H9 (cell line): ENCODE data around the gene PAFAH1B1. TPM values are rescaled to one million over a fixed set of nuclear protein-coding genes. Genes with fewer than 3 reads are reported as not detected.

Experiments used
- DNase-seq: peaks from one replicate; pipeline ENCODE4 v3.0.0-alpha.2; 2017
- H2AFZ ChIP-seq: one replicate; pipeline ENCODE4 v1.6.1; 2013; ENCODE audit warnings: mild to moderate bottlenecking, low read length, control low read depth, moderate library complexity
- H2AK5ac ChIP-seq: 2 replicates; pipeline ENCODE4 v1.6.1; 2013; ENCODE audit warnings: low read length, control low read depth, mixed read lengths; ENCODE audit not compliant: insufficient read length
- H2BK120ac ChIP-seq: one replicate; pipeline ENCODE4 v1.6.1; 2013; ENCODE audit warnings: low read depth, mild to moderate bottlenecking, low read length, control low read depth, inconsistent platforms; ENCODE audit not compliant: poor library complexity, severe bottlenecking
- H2BK12ac ChIP-seq: 2 replicates; pipeline ENCODE4 v1.6.1; 2013; ENCODE audit warnings: low read length, control low read depth, mixed read lengths, low read depth; ENCODE audit not compliant: insufficient read length
- H2BK15ac ChIP-seq: 2 replicates; pipeline ENCODE4 v1.6.1; 2013; ENCODE audit warnings: low read depth, low read length, control low read depth
- H2BK20ac ChIP-seq: one replicate; pipeline ENCODE4 v1.6.1; 2013; ENCODE audit warnings: low read depth, mild to moderate bottlenecking, low read length, control low read depth, inconsistent platforms; ENCODE audit not compliant: poor library complexity, severe bottlenecking
- H2BK5ac ChIP-seq: 2 replicates; pipeline ENCODE4 v1.6.1; 2013; ENCODE audit warnings: low read length, control low read depth, mixed read lengths; ENCODE audit not compliant: insufficient read length
- H3K14ac ChIP-seq: 2 replicates; pipeline ENCODE4 v1.6.1; 2013; ENCODE audit warnings: low read length, control low read depth; ENCODE audit not compliant: insufficient read depth
- H3K18ac ChIP-seq: 2 replicates; pipeline ENCODE4 v1.6.1; 2013; ENCODE audit warnings: low read depth, mild to moderate bottlenecking, mixed read lengths, low read length, control low read depth; ENCODE audit not compliant: insufficient read length
- H3K23ac ChIP-seq: 2 replicates; pipeline ENCODE4 v1.6.1; 2013; ENCODE audit warnings: low read length, control low read depth, mixed read lengths, low read depth; ENCODE audit not compliant: insufficient read length
- H3K23me2 ChIP-seq: 2 replicates; pipeline ENCODE4 v1.6.1; 2013; ENCODE audit warnings: low read depth, mild to moderate bottlenecking, mixed read lengths, low read length, control low read depth; ENCODE audit not compliant: insufficient read length, poor library complexity, severe bottlenecking
- H3K27ac ChIP-seq: 2 replicates; pipeline ENCODE4 v1.5.1; 2013; ENCODE audit warnings: low read length, control low read depth, mixed read lengths, low read depth; ENCODE audit not compliant: insufficient read length
- H3K27me3 ChIP-seq: 2 replicates; pipeline ENCODE4 v1.6.1; 2013; ENCODE audit warnings: low read length, control low read depth, inconsistent platforms; ENCODE audit not compliant: insufficient read depth
- H3K4ac ChIP-seq: 2 replicates; pipeline ENCODE4 v1.6.1; 2013; ENCODE audit warnings: low read depth, mild to moderate bottlenecking, control low read depth, inconsistent platforms, low read length, moderate library complexity
- H3K4me1 ChIP-seq: 2 replicates; pipeline ENCODE4 v1.6.1; 2013; ENCODE audit warnings: low read length, control low read depth, inconsistent platforms; ENCODE audit not compliant: insufficient read depth
- H3K4me2 ChIP-seq: 2 replicates; pipeline ENCODE4 v1.6.1; 2013; ENCODE audit warnings: low read length, control low read depth, mixed read lengths; ENCODE audit not compliant: insufficient read length, insufficient read depth
- H3K56ac ChIP-seq: 2 replicates; pipeline ENCODE4 v1.6.1; 2013; ENCODE audit warnings: low read depth, mild to moderate bottlenecking, mixed read lengths, low read length, control low read depth; ENCODE audit not compliant: insufficient read length
- H3K79me1 ChIP-seq: 2 replicates; pipeline ENCODE4 v1.6.1; 2013; ENCODE audit warnings: low read depth, mild to moderate bottlenecking, moderate library complexity, low read length, control low read depth, inconsistent platforms; ENCODE audit not compliant: insufficient read depth, poor library complexity, severe bottlenecking
- H3K79me2 ChIP-seq: 2 replicates; pipeline ENCODE4 v1.6.1; 2013; ENCODE audit warnings: low read length, control low read depth, inconsistent platforms; ENCODE audit not compliant: insufficient read depth
- H3K9ac ChIP-seq: 2 replicates; pipeline ENCODE4 v1.6.1; 2013; ENCODE audit warnings: low read length, control low read depth, mixed read lengths; ENCODE audit not compliant: insufficient read length; ENCODE audit errors: extremely low read depth
- H3K9me3 ChIP-seq: one replicate; pipeline ENCODE4 v1.6.1; 2013; ENCODE audit warnings: low read depth, low read length, inconsistent platforms; ENCODE audit not compliant: control insufficient read depth
- H3T11ph ChIP-seq: one replicate; pipeline ENCODE4 v1.6.1; 2013; ENCODE audit warnings: mild to moderate bottlenecking, low read length, control low read depth, inconsistent platforms
- H4K20me1 ChIP-seq: one replicate; pipeline ENCODE4 v1.6.1; 2013; ENCODE audit not compliant: control insufficient read depth, insufficient read length, insufficient read depth
- H4K5ac ChIP-seq: 2 replicates; pipeline ENCODE4 v1.6.1; 2013; ENCODE audit warnings: low read depth, mild to moderate bottlenecking, mixed read lengths, low read length, control low read depth; ENCODE audit not compliant: insufficient read length
- H4K8ac ChIP-seq: replicated peaks from 2 replicates; pipeline ENCODE4 v1.6.1; 2013; ENCODE audit warnings: low read length, control low read depth, mixed read lengths, low read depth; ENCODE audit not compliant: insufficient read length
- H4K91ac ChIP-seq: 2 replicates; pipeline ENCODE4 v1.6.1; 2013; ENCODE audit warnings: low read depth, mild to moderate bottlenecking, moderate library complexity, mixed read lengths, low read length, control low read depth; ENCODE audit not compliant: insufficient read length
- H3K27ac Mint-ChIP-seq, 3 experiments: 2 replicates in 2 of 3; 3 replicates in 1 of 3; pipeline ENCODE4 v1.8.0; 2020 to 2021; ENCODE audit warnings: mixed read lengths in 3 of 3, mild to moderate bottlenecking in 1 of 3, moderate library complexity in 1 of 3
- H3K27me3 Mint-ChIP-seq: 2 replicates; pipeline ENCODE4 v1.8.0; 2021; ENCODE audit warnings: low read depth, mild to moderate bottlenecking, moderate library complexity, mixed read lengths
- H3K36me3 Mint-ChIP-seq, 3 experiments: 2 replicates in 2 of 3; 3 replicates in 1 of 3; pipeline ENCODE4 v1.8.0; 2020 to 2021; ENCODE audit warnings: low read depth in 3 of 3, mixed read lengths in 3 of 3; ENCODE audit not compliant: insufficient read depth in 1 of 3
- H3K4me1 Mint-ChIP-seq, 2 experiments: 2 replicates each; pipeline ENCODE4 v1.8.0; 2020; ENCODE audit warnings: mixed read lengths in 2 of 2
- H3K4me3 Mint-ChIP-seq, 2 experiments: 2 replicates in 1 of 2; 3 replicates in 1 of 2; pipeline ENCODE4 v1.8.0; 2020 to 2021; ENCODE audit warnings: mild to moderate bottlenecking in 2 of 2, mixed read lengths in 2 of 2, moderate library complexity in 1 of 2
- H3K9me3 Mint-ChIP-seq, 2 experiments: 2 replicates in 1 of 2; 3 replicates in 1 of 2; pipeline ENCODE4 v1.8.0; 2020; ENCODE audit warnings: mild to moderate bottlenecking in 2 of 2, mixed read lengths in 2 of 2, moderate library complexity in 1 of 2
- WGBS: extraction: QIAGEN DNeasy Blood & Tissue Kit; methylation state at CpG from one replicate; pipeline ENCODE4 v1.1.7; 2013; ENCODE audit warnings: missing lambda C conversion rate, low lambda C conversion rate, mixed read lengths; ENCODE audit not compliant: insufficient read length; ENCODE audit errors: extremely low coverage; 5-methylcytosine and 5-hydroxymethylcytosine counted together
- total RNA-seq: library from RNA; stranded (reverse); gene quantifications from 2 replicates; pipeline ENCODE4 v1.2.1, GENCODE V29; 2021
- TF ChIP-seq, protein P1 (sequence below): fragments of 200-600 bp; sonication (generic); conservative IDR thresholded peaks from 3 replicates; pipeline ENCODE4 v1.8.0; 2021; ENCODE audit warnings: antibody characterized with exemption, mild to moderate bottlenecking

Gene PAFAH1B1
- total RNA-seq, 1 experiment from 2014 or later: 134 TPM

DNA sequence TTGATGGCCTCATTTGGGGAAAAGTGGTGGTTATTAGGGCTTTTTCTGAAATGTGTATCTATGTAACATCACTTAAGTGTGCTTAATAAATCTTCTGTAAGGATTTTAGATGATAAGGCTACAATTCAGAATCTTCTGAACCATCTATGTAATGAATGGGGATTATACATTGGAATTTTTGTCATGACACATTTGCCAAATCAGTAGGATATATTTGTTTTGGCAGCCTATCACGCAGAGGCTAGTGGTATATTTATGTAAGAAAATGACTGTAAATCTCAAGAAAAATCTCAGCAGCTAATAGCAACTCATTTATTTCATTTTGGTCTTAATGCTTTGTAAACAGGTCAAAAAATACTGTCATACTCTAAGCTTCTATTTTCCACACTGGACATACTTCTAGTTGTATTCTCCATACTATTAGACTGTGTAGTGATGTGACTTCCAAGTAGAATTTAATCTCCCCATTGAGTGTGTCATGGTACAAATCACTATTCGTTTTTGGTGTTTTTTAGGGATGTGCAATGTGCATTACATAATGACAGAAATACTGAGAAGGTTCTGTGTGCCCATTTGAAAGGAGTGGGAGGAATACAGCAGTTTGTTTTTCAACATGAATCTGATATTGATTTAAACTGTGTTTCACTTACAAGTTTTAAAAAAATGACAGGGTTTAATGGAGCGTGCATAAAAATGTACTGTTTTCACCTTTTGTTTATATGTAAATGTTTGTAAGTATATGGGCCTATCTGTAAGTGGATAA lies 88.9 kb downstream of the PAFAH1B1 start:
- no peak overlapping the region for H3K27ac ChIP-seq
- H3K4me1 Mint-ChIP-seq: peaks cover 4 to 13% of the 10 kb centered on the region in 2 experiments; a peak in 2 of 4 replicates
- H3K27me3 ChIP-seq: no peaks in the 10 kb centered on the region
- no peak overlapping the region for H2AK5ac ChIP-seq
- H3K4me2 ChIP-seq: no peak overlapping the region
- H3K9ac ChIP-seq: no peak overlapping the region
- no peak overlapping the region for H4K5ac ChIP-seq
- H4K91ac ChIP-seq: no peak overlapping the region
- no peak overlapping the region for H3K56ac ChIP-seq
- H3K4me3 Mint-ChIP-seq: no peak overlapping the region
- no peak overlapping the region for H2BK20ac ChIP-seq
- no peak overlapping the region for H2AFZ ChIP-seq
- no peak overlapping the region for H2BK15ac ChIP-seq
- peaks cover 16 to 63% (median 46%) of the 10 kb centered on the region in 3 experiments; a peak in 6 of 7 replicates for H3K36me3 Mint-ChIP-seq
- H3K27me3 Mint-ChIP-seq: no peaks in the 10 kb centered on the region
- H3K18ac ChIP-seq: no peak overlapping the region
- no peaks in the 10 kb centered on the region for H3K4me1 ChIP-seq
- H3K14ac ChIP-seq: no peak overlapping the region
- WGBS: no CpG with 5 or more reads among the region's 3 CpGs
- no peaks in the 10 kb centered on the region; the same call in 1 of the 2 replicates for H3K79me2 ChIP-seq
- H2BK5ac ChIP-seq: no peak overlapping the region
- H3K9me3 ChIP-seq: no peaks in the 10 kb centered on the region
- no peaks in the 10 kb centered on the region for H3K9me3 Mint-ChIP-seq
- H3K79me1 ChIP-seq: no peaks in the 10 kb centered on the region
- H2BK120ac ChIP-seq: no peak overlapping the region
- DNase-seq: no peak
- TF ChIP-seq, protein P1, sequence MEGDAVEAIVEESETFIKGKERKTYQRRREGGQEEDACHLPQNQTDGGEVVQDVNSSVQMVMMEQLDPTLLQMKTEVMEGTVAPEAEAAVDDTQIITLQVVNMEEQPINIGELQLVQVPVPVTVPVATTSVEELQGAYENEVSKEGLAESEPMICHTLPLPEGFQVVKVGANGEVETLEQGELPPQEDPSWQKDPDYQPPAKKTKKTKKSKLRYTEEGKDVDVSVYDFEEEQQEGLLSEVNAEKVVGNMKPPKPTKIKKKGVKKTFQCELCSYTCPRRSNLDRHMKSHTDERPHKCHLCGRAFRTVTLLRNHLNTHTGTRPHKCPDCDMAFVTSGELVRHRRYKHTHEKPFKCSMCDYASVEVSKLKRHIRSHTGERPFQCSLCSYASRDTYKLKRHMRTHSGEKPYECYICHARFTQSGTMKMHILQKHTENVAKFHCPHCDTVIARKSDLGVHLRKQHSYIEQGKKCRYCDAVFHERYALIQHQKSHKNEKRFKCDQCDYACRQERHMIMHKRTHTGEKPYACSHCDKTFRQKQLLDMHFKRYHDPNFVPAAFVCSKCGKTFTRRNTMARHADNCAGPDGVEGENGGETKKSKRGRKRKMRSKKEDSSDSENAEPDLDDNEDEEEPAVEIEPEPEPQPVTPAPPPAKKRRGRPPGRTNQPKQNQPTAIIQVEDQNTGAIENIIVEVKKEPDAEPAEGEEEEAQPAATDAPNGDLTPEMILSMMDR: no peak
- H3T11ph ChIP-seq: no peak overlapping the region
- H4K8ac ChIP-seq: no peak overlapping the region
- H3K23ac ChIP-seq: no peak overlapping the region
- no peaks in the 10 kb centered on the region for H3K23me2 ChIP-seq
- H4K20me1 ChIP-seq: no peaks in the 10 kb centered on the region
- no peak overlapping the region for H3K4ac ChIP-seq
- 0 out of 7 replicates have a peak overlapping the region, but pooled peaks of 1 of the 3 experiments have one; percentile 41 for H3K27ac Mint-ChIP-seq
- no peak overlapping the region for H2BK12ac ChIP-seq
